Measurements from ENCODE around the gene SPEG. TPM values are rescaled to one million over a fixed set of nuclear protein-coding genes. Genes with fewer than 3 reads are reported as not detected.

Gene SPEG
- total and polyA plus RNA-seq, 2 of the 13 experiments (the other 11 are each of a cell fraction or from before 2014, with no cell fraction given): 0.18 to 0.24 TPM

DNA sequence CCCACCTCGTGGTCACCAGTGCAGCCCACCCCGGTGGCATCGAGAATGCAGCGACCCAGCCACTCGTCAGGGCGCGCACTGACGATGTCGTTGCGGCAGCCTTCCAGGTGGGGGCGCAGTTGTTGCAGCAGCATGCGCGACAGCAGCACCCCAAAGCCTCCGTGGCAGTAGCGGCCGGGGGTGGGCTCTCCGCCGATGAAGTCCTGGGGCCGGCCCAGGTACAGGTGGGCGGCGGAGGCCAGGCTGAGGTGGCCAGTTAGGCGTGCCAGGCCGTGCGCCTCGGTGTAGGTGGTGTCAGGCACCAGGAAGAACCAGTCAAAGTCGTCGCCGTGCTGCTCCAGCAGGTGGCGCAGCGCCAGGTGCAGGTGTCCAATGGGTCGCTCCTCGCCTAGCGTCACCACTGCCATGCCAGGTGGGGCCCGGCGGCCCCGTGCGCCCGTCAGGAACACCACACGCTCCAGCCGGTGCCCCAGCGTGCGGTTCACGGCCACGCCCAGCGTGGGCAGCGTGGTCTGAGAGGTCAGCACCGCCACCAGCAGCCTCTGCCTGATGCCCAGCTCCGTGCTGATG lies 107.1 kb downstream of the SPEG start (continued):
- no peak; the same call in 1 of the 2 replicates for TF ChIP-seq FOSL2 (CRISPR knock-in tag; IDR thresholded peaks at IDR 0.05)
- peak; percentile 37; the same call in 1 of the 2 replicates for TF ChIP-seq AHR (CRISPR knock-in tag; IDR thresholded peaks at IDR 0.05)
- no peak for TF ChIP-seq ZNF296 (CRISPR knock-in tag; conservative IDR thresholded peaks at IDR 0.05)
- TF ChIP-seq ZNF749 (CRISPR knock-in tag; IDR thresholded peaks at IDR 0.05; ENCODE audit: borderline replicate concordance): peak; percentile 71; the same call in 1 of the 2 replicates
- peak; percentile 51; the same call in 1 of the 2 replicates for TF ChIP-seq BCL6 (CRISPR knock-in tag; IDR thresholded peaks at IDR 0.05)
- TF ChIP-seq ZNF639 (CRISPR knock-in tag; conservative IDR thresholded peaks at IDR 0.05): 0 out of 2 replicates have a peak, but pooled peaks have one; percentile 41
- peak; percentile 56 for TF ChIP-seq ARHGAP35 (CRISPR knock-in tag; IDR thresholded peaks at IDR 0.05; ENCODE audit: borderline replicate concordance)
- no peak for TF ChIP-seq TCF12 (IDR thresholded peaks at IDR 0.05)
- peak; percentile 71; the same call in 1 of the 2 replicates for TF ChIP-seq TCF12 (CRISPR knock-in tag; IDR thresholded peaks at IDR 0.05)
- peak; percentile 80; the same call in 1 of the 2 replicates for TF ChIP-seq GTF3A (CRISPR knock-in tag; conservative IDR thresholded peaks at IDR 0.05)
- TF ChIP-seq HNF4G (IDR thresholded peaks at IDR 0.05; ENCODE audit: borderline replicate concordance, low read depth, low read length): no peak
- no peak for TF ChIP-seq HNF4G (CRISPR knock-in tag; IDR thresholded peaks at IDR 0.05; ENCODE audit: borderline replicate concordance, low read depth)
- 0 out of 2 replicates have a peak, but pooled peaks have one; percentile 60 for TF ChIP-seq BRD4 (CRISPR knock-in tag; IDR thresholded peaks at IDR 0.05)
- no peak for TF ChIP-seq ZNF281 (CRISPR knock-in tag; IDR thresholded peaks at IDR 0.05; ENCODE audit: borderline replicate concordance)
- TF ChIP-seq ZNF558 (CRISPR knock-in tag; IDR thresholded peaks at IDR 0.05; ENCODE audit: borderline replicate concordance): no peak
- peak; percentile 76 for TF ChIP-seq RBFOX2 (IDR thresholded peaks at IDR 0.05; ENCODE audit: low read depth, low read length)
- no peak for TF ChIP-seq ZSCAN5A (CRISPR knock-in tag; IDR thresholded peaks at IDR 0.05; ENCODE audit: borderline replicate concordance)
- 0 out of 2 replicates have a peak, but pooled peaks have one; percentile 89 for TF ChIP-seq ZNF138 (CRISPR knock-in tag; IDR thresholded peaks at IDR 0.05; ENCODE audit: low read depth)
- peak; percentile 40; the same call in 1 of the 2 replicates for TF ChIP-seq KDM5A (IDR thresholded peaks at IDR 0.05; ENCODE audit: borderline replicate concordance, low read length)
- TF ChIP-seq ZFYVE20 (CRISPR knock-in tag; IDR thresholded peaks at IDR 0.05; ENCODE audit: borderline replicate concordance, low read depth): no peak
- peak; percentile 89; the same call in 2 of the 3 replicates for TF ChIP-seq MXI1 (IDR thresholded peaks at IDR 0.05; ENCODE audit: borderline replicate concordance, low read depth, low read length)
- TF ChIP-seq PLRG1 (conservative IDR thresholded peaks at IDR 0.05): no peak
- TF ChIP-seq, protein P1, sequence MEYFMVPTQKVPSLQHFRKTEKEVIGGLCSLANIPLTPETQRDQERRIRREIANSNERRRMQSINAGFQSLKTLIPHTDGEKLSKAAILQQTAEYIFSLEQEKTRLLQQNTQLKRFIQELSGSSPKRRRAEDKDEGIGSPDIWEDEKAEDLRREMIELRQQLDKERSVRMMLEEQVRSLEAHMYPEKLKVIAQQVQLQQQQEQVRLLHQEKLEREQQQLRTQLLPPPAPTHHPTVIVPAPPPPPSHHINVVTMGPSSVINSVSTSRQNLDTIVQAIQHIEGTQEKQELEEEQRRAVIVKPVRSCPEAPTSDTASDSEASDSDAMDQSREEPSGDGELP (IDR thresholded peaks at IDR 0.05; ENCODE audit: borderline replicate concordance, low read depth): peak; percentile 84
- no peak for TF ChIP-seq MTF1 (CRISPR knock-in tag; IDR thresholded peaks at IDR 0.05)
- TF ChIP-seq ZNF343 (CRISPR knock-in tag; IDR thresholded peaks at IDR 0.05): peak; percentile 65
